GM18508 (cell line): ENCODE data around the gene GPR152.
"Not testable (repeated sequence)": the region's sequence is repeated elsewhere in the genome, so short reads cannot be mapped to it uniquely, and the experiment has no call there.

ENCODE experiments used
- ATAC-seq: cut with Tn5 transposase; IDR thresholded peaks from one replicate; pipeline ENCODE4 v1.9.1; 2021; ENCODE audit warnings: moderate number of reproducible peaks; ENCODE audit not compliant: insufficient read depth, unreplicated experiment

Gene GPR152

GRCh38 chr11:67489885-67490726 lies 37.6 kb upstream of the GPR152 start:
- ATAC-seq: no peak

DNA sequence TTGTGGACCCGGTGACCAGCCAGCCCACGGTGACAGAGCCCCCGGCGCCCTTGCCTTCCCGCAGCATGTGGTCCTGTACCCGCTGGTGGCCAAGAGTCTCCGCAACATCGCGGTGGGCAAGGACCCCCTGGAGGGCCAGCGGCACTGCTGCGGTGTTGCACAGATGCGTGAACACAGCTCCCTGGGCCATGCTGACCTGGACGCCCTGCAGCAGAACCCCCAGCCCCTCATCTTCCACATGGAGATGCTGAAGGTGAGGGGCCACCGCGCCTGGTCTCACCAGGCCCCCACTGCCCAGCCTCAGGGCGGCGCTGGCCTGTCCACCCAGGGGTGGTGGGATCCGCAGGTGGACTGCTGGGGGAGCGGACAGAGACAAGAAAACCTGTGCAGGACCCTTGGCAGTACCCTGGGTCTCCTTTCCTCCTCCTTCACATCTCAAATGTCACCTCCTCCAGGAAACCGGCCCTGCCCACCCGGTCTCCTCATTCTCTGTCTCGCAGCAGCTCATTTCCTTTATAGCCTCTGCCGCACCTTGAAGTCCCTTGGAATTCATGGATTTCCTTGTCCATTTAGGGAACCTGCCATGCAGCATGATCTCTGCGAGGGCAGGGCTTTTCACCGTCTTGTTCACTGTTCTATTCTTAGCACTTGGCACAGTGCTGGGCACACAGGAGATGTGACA lies 36.8 kb upstream of the GPR152 start:
- no peak for ATAC-seq

DNA sequence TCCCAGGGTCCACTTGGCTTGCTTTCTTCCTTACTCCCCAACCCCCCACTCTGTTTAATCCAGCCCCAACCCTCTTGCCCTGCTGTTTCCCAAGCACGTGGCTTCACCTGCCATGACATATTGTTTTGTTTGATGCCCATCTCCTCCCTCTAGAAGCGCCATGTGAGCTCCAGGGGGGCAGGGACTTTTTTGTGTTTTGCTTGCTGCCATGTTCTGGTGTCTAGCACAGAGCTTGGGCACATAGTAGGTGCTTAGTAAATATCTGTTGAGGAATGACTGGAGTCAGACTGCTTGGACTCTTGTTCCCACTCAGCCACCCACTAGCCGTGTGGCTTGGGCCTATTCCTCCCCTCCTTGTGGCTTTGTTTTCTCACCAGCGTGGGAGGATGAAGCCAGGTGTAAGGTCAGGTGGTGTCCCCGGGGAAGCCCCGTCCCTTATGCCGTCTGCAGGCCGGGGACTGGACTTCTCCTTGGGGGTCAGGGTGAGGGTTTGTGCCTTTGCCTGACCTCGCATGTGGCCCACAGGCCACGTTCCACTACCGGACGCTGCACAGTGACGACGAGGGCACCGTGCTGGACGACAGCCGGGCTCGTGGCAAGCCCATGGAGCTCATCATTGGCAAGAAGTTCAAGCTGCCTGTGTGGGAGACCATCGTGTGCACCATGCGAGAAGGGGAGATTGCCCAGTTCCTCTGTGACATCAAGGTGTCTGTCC lies 34.1 kb upstream of the GPR152 start:
- no peak for ATAC-seq

- not testable (repeated sequence) for ATAC-seq
Observed at GRCh38 chr11:67485873-67486361, 33.4 kb upstream of the GPR152 start.

GRCh38 chr11:67484847-67485311 lies 32.4 kb upstream of the GPR152 start:
- no peak for ATAC-seq

GRCh38 chr11:67483831-67484665 lies 31.5 kb upstream of the GPR152 start:
- ATAC-seq: no peak

DNA sequence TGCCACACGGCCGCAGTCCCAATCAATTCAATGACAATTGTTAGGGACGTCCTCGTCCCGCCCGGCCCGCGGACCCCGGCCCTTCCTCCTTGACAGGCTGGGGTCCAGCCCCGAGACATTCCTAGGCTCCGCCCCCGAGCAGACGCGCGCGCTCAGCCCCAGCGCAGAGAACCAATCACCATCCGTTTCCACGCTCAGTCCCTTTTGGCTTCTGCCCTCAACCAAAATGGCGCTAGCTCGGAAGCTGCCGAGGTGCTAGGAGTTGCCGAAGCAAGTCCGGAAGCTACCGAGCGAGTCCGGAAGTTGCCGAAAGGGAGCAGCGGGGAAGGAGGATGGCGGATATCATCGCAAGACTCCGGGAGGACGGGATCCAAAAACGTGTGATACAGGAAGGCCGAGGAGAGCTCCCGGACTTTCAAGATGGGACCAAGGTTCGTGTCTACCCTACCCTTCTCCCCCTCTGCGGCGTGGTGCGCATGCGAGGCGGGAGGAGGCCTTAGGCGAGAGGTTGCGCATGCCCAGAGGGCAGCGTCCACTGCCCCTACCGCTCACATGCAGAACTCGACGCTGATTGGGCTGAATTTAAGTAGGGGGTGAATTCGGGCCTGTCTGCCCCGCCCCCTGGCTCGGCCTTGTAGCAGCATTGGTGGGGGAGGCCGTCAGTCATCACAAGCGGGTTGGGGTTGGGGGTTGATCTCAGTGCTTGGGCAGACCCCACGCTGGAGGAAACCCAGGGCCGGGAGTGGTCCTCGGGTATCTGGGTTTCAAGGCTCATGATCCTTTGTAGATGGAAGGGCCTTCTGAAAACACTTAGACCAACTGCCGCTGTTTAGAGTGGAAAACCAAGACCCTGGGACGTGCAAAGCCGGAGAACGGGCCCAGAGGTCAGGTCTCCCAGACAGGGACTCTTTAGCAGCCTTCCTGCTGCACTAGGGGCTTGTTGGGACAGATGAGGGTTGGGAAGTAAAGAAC lies 30.6 kb upstream of the GPR152 start, which contains the start of gene AIP:
AIP (plus strand) TSS at position 200 of the 972 bp plus-strand sequence; CDS start at position 333, 133 bp downstream.
- peak; percentile 44 for ATAC-seq

- peak; percentile 1 for ATAC-seq
Observed at GRCh38 chr11:67482275-67482826, 29.8 kb upstream of the GPR152 start.

GRCh38 chr11:67477344-67478050 lies 25.0 kb upstream of the GPR152 start:
- ATAC-seq: not testable (repeated sequence)

DNA sequence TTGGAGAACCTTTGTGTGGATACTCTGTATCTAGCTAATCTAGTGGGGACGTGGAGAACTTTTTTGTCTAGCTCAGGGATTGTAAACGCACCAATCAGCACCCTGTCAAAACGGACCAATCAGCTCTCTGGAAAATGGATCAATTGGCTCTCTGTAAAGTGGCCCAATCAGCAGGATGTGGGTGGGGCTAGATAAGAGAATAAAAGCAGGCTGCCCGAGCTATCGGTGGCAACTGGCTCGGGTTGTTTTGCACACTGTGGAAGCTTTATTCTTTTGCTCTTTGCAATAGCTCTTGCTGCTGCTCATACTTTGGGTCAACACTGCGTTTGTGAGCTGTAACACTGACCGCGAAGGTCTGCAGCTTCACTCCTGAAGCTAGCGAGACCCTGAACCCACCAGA lies 24.2 kb upstream of the GPR152 start:
- ATAC-seq: not testable (repeated sequence)

- no peak for ATAC-seq
Observed at GRCh38 chr11:67472882-67473281, 20.4 kb upstream of the GPR152 start.

DNA sequence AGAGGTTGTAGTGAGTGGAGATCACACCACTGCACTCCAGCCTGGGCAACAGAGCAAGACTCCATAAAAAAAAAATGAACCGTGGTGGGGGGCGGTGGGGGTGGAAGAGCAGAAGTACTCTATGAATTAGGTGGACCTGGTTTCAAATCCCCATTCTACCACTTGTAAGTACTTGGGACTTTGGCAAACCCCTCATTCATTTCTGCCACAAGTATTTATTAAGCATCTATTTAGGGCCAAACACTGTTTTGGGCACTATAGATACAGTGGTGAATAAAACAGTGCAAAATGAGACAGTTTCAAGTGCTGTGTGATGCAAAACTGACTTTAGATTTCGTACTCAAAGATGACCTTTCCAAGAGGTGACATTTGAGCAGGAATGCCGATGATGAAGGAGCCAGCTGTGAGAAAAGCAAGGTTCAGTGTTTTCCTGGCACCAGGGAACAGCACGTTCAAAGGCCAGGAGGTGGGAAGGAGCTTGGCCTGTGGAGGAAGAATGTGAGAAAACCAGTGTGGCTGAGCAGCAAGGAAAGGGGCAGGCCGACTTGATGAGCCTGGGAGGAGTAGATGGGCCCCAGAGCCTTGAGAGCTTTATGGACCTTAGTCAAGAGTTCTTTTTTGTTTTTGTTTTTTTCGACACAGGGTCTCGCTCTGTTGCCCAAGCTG lies 17.9 kb upstream of the GPR152 start:
- ATAC-seq: no peak

- no peak for ATAC-seq
Observed at GRCh38 chr11:67469508-67469811, 16.9 kb upstream of the GPR152 start.

DNA sequence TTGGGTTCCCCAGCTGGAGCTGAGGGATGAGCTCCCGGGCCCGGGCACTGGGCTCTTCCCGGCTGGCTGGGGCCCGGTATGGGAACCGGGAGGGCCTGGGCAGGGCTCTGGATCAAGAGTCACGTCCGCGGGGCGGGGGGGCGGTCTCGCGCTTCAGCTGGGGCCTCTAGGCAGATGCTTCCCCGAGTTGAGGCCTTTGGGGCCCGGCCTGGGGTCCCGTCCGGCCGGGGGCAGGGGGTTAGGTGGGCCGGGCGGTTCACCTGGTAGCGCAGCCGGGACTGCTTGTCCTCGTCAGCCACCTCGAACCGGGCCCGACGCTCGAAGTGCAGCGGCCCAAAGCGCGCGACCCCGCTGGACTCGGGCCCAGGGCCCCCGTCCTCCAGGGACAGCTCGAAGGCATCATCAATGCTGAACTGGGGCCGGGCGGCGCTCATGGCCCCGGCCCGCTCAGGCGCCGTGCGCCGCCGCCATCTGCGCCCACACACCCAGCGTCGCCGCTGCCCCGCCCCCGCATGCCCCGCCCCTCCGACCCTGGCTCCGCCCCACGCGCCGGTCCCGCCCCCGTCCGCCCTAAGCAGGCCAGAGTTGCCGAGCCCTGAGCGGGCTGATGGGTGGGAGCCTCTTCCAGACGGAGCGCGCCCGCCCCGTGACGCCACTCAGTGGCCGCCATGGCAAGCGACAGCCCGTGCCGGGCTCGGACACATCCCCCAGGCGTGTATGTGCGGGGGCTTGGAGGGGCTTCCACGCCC lies 16.4 kb upstream of the GPR152 start, which contains the start of gene TMEM134:
TMEM134 (minus strand) TSS at position 493 of the 749 bp plus-strand sequence; CDS start at position 434, 59 bp downstream.
- no peak for ATAC-seq

- ATAC-seq: no peak
Observed at GRCh38 chr11:67468456-67468758, 15.9 kb upstream of the GPR152 start.

DNA sequence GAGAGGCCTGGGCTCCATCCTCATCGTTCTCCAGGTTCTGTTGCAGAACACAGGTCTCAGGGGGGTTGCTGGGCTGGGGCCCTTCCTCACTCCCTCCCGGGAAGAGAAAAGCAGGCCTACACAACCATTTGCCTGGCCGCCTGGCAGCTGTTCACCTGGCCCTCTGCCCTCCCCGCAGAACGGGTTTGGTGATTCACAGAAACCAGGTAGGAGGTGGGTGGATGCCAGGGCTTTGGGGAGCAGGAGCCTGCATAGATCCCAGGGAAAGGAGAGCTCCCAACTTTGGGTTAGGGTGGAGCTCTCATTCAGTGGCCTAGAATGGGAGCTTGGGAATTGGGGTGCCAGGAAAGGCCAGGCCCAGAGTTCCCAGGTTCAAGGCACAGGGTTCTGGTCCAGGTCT lies 15.5 kb upstream of the GPR152 start:
- ATAC-seq: no peak
